OCI-LY1 (cell line): Measurements from ENCODE around the gene SUPT3H.

ENCODE experiments used
- H2AFZ ChIP-seq: fragments of 200-600 bp; sonication (generic), shearing (Covaris generic); 2 replicates; pipeline ENCODE4 v1.6.0; 2014; ENCODE audit warnings: antibody characterized with exemption, mild to moderate bottlenecking, low read length
- H3F3A ChIP-seq: fragments of 200-600 bp; sonication (generic), shearing (Covaris generic); 2 replicates; pipeline ENCODE4 v1.6.0; 2014; ENCODE audit warnings: mild to moderate bottlenecking, antibody characterized with exemption, low read length, moderate library complexity; ENCODE audit not compliant: insufficient read depth
- H3K27ac ChIP-seq: fragments of 200-600 bp; sonication (generic); 2 replicates; pipeline ENCODE4 v1.5.1; 2014; ENCODE audit warnings: low read length, mixed run types, mild to moderate bottlenecking, low read depth; ENCODE audit not compliant: poor library complexity, severe bottlenecking
- H3K27me3 ChIP-seq: fragments of 200-600 bp; sonication (generic); 2 replicates; pipeline ENCODE4 v1.6.0; 2014; ENCODE audit warnings: antibody characterized with exemption, mild to moderate bottlenecking, low read length, moderate library complexity; ENCODE audit not compliant: insufficient read depth
- H3K36me3 ChIP-seq: fragments of 200-600 bp; sonication (generic); 2 replicates; pipeline ENCODE4 v1.6.1; 2014; ENCODE audit warnings: mild to moderate bottlenecking, antibody characterized with exemption, low read length, moderate library complexity, mixed read lengths; ENCODE audit not compliant: insufficient read depth
- H3K4me1 ChIP-seq: fragments of 200-600 bp; sonication (generic); 2 replicates; pipeline ENCODE4 v1.5.1; 2014; ENCODE audit warnings: mild to moderate bottlenecking, low read length, moderate library complexity; ENCODE audit not compliant: insufficient read depth, severe bottlenecking
- H3K4me2 ChIP-seq: fragments of 200-600 bp; sonication (generic), shearing (Covaris generic); 2 replicates; pipeline ENCODE4 v1.6.1; 2014; ENCODE audit warnings: low read length
- H3K4me3 ChIP-seq: fragments of 200-600 bp; sonication (generic); 2 replicates; pipeline ENCODE4 v1.5.1; 2014; ENCODE audit warnings: low read length, low read depth, mild to moderate bottlenecking, mixed read lengths; ENCODE audit not compliant: poor library complexity, severe bottlenecking
- H3K79me2 ChIP-seq: fragments of 200-600 bp; shearing (Covaris generic); 2 replicates; pipeline ENCODE4 v1.6.1; 2016; ENCODE audit warnings: mixed run types, low read length, mixed read lengths; ENCODE audit not compliant: insufficient read depth
- H3K9ac ChIP-seq: fragments of 200-600 bp; sonication (generic), shearing (Covaris generic); 2 replicates; pipeline ENCODE4 v1.6.1; 2014; ENCODE audit warnings: mild to moderate bottlenecking, low read length, mixed read lengths
- H3K9me2 ChIP-seq: fragments of 200-600 bp; sonication (generic), shearing (Covaris generic); 2 replicates; pipeline ENCODE4 v1.6.1; 2014; ENCODE audit warnings: low read depth, mild to moderate bottlenecking, low read length, mixed read lengths
- H3K9me3 ChIP-seq: fragments of 200-600 bp; shearing (Covaris generic); 2 replicates; pipeline ENCODE4 v1.6.1; 2014; ENCODE audit warnings: low read length, mixed read lengths
- H4K20me1 ChIP-seq: fragments of 200-600 bp; sonication (generic), shearing (Covaris generic); 2 replicates; pipeline ENCODE4 v1.6.0; 2016; ENCODE audit warnings: mild to moderate bottlenecking, low read length; ENCODE audit not compliant: insufficient read depth
- CTCF ChIP-seq: fragments of 200-600 bp; sonication (generic), shearing (Covaris generic); IDR thresholded peaks from 2 replicates; pipeline ENCODE4 v1.5.1; 2017; ENCODE audit warnings: mild to moderate bottlenecking, antibody characterized with exemption, low read length, moderate library complexity, mixed read lengths
- EZH2 ChIP-seq: fragments of 200-600 bp; sonication (generic), shearing (Covaris generic); IDR thresholded peaks from 2 replicates; pipeline ENCODE4 v1.8.0; 2017; ENCODE audit warnings: borderline replicate concordance, mixed run types, mild to moderate bottlenecking, antibody characterized with exemption, low read length, moderate library complexity, mixed read lengths

The SUPT3H gene

GRCh38 chr6:45351667-45352066, 26.1 kb downstream of the SUPT3H start:
- H3K9ac ChIP-seq, result no peak overlapping the region
- H3K4me1 ChIP-seq, result no peaks in the 10 kb centered on the region
- no peaks in the 10 kb centered on the region for H3K36me3 ChIP-seq
- H3F3A ChIP-seq, result no peaks in the 10 kb centered on the region
- H3K4me2 ChIP-seq, result no peak overlapping the region
- no peaks in the 10 kb centered on the region for H3K9me3 ChIP-seq
- no peaks in the 10 kb centered on the region for H4K20me1 ChIP-seq
- H2AFZ ChIP-seq, result no peak overlapping the region
- H3K79me2 ChIP-seq, result no peaks in the 10 kb centered on the region
- no peaks in the 10 kb centered on the region for H3K27me3 ChIP-seq
- H3K4me3 ChIP-seq, result no peak overlapping the region
- no peak overlapping the region for H3K27ac ChIP-seq
- TF ChIP-seq EZH2 (no peak), CTCF (no peak)
- no peaks in the 10 kb centered on the region for H3K9me2 ChIP-seq

GRCh38 chr6:45351076-45351475, 26.7 kb downstream of the SUPT3H start:
- H3K79me2 ChIP-seq, result no peaks in the 10 kb centered on the region
- H3K4me1 ChIP-seq, result no peaks in the 10 kb centered on the region
- no peak overlapping the region for H3K4me3 ChIP-seq
- H3F3A ChIP-seq, result no peaks in the 10 kb centered on the region
- no peak overlapping the region for H3K4me2 ChIP-seq
- no peaks in the 10 kb centered on the region for H3K27me3 ChIP-seq
- no peak overlapping the region for H3K27ac ChIP-seq
- H3K9ac ChIP-seq, result no peak overlapping the region
- no peaks in the 10 kb centered on the region for H4K20me1 ChIP-seq
- H3K9me3 ChIP-seq, result no peaks in the 10 kb centered on the region
- H2AFZ ChIP-seq, result no peak overlapping the region
- no peaks in the 10 kb centered on the region for H3K36me3 ChIP-seq
- TF ChIP-seq CTCF (no peak), EZH2 (no peak)
- no peaks in the 10 kb centered on the region for H3K9me2 ChIP-seq

GRCh38 chr6:45350186-45350710, 27.5 kb downstream of the SUPT3H start:
- no peaks in the 10 kb centered on the region for H3F3A ChIP-seq
- no peak overlapping the region for H3K27ac ChIP-seq
- no peak overlapping the region for H2AFZ ChIP-seq
- TF ChIP-seq EZH2 (no peak), CTCF (no peak)
- no peaks in the 10 kb centered on the region for H3K27me3 ChIP-seq
- H4K20me1 ChIP-seq, result no peaks in the 10 kb centered on the region
- H3K9me3 ChIP-seq, result no peaks in the 10 kb centered on the region
- H3K79me2 ChIP-seq, result no peaks in the 10 kb centered on the region
- no peak overlapping the region for H3K9ac ChIP-seq
- H3K4me1 ChIP-seq, result no peaks in the 10 kb centered on the region
- H3K4me2 ChIP-seq, result no peak overlapping the region
- no peak overlapping the region for H3K4me3 ChIP-seq
- H3K36me3 ChIP-seq, result no peaks in the 10 kb centered on the region
- no peaks in the 10 kb centered on the region for H3K9me2 ChIP-seq
